Stimulated activated CD4-positive, alpha-beta T cell treated with anti-CD3 and anti-CD28 coated beads, Interleukin-15, amount 100 ng/mL, for 48 hours (primary cell): ENCODE measurements around the gene GLCCI1.

ENCODE experiments used
- DNase-seq, 2 donors: peaks; one replicate each; pipeline ENCODE4 v3.0.0-alpha.2; 2020; ENCODE audit warnings: low read depth in 2 of 2

GLCCI1 gene

GRCh38 chr7:7968544-7969305 is at the start of gene GLCCI1:
Gene GLCCI1 (plus strand): TSS chr7:7968796. CDS start chr7:7969351, 555 bp downstream.
- DNase-seq: peak; percentile 92 to 93

DNA sequence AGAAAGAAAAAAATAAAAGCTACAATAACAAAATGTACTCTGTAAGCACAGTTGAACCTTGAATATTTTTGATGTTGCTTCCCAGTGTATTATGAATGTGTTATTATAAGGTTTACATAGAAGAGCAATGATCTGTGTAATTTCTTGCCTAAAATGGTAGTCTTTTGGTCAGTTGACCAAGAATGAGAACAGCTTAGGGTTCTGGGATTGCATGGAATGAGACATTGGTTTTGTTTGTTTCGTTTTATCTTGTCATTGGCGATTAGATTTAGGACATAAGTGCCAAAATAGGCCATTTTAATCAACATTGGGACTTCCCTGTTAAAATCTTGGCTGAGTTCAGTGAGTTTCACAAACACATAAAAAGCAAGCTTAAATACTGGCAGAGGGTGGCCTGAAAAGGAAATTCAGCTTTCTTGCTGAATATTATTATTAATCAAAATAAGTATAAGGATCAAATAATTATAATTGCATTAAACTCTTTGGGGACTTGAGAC is 49.1 kb upstream of the GLCCI1 start:
- DNase-seq: no peak

DNA sequence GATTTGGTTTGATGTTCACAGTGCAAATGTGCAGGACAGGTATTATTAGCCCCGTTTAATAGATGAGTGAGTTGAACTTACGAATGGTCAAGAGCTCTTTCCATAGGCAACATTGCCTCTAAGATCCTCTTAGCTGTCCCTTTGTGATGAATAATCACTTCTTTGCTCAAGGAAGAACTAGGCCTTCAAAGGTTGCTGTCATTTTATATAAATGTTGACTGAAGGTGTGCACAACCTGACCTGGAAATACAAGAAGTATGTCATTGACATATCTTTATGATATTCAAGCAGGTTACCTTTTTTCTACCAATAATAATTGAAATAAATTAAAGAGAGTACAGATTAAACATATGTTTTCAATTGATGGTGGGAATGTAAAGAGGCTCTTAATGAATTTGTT is 48.5 kb upstream of the GLCCI1 start:
- DNase-seq: no peak

DNA sequence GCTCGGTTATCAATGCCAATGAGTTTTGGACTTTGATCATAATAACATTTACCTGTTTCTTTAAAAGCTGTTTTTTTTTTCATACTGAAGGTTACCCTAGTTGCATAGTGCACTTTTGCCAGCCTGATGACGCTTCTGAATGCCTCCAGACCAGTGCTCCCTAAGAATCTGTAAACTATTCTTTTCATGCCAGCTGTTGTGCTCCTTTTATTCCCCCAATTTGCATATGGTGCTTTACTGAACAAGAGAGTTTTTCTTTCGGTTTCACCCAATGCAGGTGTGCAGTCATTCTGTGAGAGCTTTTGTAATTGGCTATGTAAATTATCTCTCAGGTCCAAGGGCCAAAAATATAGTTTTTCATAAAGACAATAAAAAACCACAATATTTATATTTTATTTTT is 48.1 kb upstream of the GLCCI1 start:
- no peak for DNase-seq

- DNase-seq: no peak
Observed at GRCh38 chr7:7921830-7922229, 46.8 kb upstream of the GLCCI1 start.

- no peak for DNase-seq
Observed at GRCh38 chr7:7922684-7923385, 45.8 kb upstream of the GLCCI1 start.

DNA sequence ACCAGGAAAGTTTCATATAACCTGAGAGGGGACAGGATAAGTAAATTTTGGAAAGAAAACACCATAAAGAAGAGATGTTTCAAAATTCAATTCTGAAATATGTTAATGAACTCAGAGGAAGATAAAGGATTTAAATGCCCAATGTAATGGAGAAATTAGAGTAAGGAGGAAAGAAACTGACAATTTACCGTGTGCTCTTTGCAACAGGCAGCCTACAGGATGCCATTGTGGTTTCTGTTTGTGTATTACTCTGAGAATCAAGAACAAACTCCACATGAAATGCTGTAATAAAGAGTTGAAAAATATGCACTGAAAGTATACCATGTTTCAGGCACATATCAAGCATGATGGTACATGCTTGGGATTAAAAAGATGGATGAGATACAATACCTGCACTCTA is 44.8 kb upstream of the GLCCI1 start:
- DNase-seq: no peak

GRCh38 chr7:7924303-7924702 is 44.3 kb upstream of the GLCCI1 start:
- no peak for DNase-seq

GRCh38 chr7:7931626-7932025 is 37.0 kb upstream of the GLCCI1 start:
- DNase-seq: no peak

DNA sequence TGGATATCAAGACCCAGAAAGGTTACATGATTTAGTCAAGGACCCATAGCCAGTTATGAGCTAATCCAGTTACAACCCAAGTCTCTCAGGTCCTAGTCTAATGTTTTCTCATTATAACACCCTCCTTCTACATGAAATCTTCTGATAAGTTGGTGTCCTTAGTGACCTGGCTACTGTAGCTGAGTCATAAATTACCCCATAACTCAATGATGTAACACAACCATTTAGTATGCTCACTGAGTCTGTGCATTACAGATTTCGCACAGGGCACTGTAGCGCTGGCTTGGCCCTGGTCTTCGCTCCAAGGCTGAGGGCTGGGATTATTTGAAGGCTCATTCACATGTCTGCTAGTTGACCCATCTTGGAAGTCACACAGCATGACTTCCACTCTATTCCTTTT is 36.0 kb upstream of the GLCCI1 start:
- DNase-seq: no peak

- DNase-seq: no peak
Observed at GRCh38 chr7:7933915-7934526, 34.6 kb upstream of the GLCCI1 start.

GRCh38 chr7:7934945-7935344 is 33.7 kb upstream of the GLCCI1 start:
- DNase-seq: no peak

DNA sequence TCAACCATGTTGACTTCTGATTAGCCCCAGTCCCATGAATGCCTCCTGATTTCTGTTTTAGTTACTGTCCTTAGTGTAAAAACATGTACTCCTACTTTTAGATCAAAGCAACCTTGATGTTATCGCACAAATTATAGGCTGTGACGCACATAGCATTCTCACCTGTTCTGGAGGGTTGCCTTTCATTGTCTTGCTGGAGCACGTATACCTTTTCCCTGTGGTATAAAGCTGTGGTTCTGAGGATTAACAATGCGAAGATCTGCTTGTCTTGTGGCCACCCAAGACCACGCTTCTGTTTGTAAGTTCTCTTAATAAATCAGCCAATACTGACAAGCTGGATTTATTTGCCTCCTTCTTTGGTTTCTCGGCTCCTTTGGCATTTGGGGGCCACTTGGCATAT is 30.1 kb upstream of the GLCCI1 start:
- no peak for DNase-seq

GRCh38 chr7:7943951-7944350 is 24.6 kb upstream of the GLCCI1 start:
- no peak for DNase-seq

- peak; percentile 47 to 50 for DNase-seq
Observed at GRCh38 chr7:7944619-7945282, 23.8 kb upstream of the GLCCI1 start.

GRCh38 chr7:7946486-7946885 is 22.1 kb upstream of the GLCCI1 start:
- DNase-seq: no peak

GRCh38 chr7:7948232-7948631 is 20.4 kb upstream of the GLCCI1 start:
- DNase-seq: no peak

DNA sequence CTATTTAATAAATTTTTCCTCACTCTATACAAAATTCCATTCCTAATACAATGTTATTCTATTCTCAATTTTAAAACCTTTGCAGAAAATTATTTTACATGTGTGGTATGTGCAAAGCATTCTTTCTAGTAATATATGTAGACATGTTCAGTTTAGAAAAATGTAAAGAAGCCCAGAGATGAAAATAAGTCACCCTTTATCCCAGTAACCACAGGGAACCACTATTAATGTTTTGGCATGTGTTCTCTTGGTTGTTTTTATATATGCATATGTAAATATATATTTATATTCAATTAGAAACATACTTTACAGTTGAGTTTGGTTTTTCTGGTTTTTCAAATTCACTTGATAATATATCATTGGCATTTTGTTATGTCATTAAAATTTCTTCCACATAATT is 14.8 kb upstream of the GLCCI1 start:
- no peak for DNase-seq

DNA sequence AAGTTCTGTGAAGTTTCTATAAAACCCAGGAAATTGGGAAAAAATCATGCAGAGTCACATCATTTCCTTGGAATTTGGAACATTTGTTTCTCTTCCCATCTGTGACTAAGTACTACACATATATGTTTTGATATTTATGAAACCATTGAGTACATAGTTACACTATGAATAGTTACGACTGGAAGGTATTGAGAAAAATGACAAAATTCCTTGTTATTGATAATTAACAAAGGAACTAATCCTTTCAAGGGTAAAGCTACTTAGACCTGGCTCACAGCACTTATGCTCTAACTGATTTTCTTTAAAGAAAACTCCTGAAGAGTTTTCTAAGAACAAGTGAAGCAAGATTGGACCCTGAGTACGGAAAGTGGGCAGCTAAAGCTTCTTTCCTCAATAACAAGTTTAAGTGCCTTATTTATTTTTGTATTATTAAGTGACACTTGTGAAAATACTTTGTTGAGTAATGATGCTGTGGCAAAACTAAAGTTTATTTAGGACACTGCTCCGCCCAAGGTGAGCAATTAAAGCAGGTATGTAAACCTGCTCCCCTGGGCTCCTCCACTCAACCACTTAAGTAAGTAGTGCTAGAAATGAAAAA is 12.0 kb upstream of the GLCCI1 start:
- DNase-seq: no peak

DNA sequence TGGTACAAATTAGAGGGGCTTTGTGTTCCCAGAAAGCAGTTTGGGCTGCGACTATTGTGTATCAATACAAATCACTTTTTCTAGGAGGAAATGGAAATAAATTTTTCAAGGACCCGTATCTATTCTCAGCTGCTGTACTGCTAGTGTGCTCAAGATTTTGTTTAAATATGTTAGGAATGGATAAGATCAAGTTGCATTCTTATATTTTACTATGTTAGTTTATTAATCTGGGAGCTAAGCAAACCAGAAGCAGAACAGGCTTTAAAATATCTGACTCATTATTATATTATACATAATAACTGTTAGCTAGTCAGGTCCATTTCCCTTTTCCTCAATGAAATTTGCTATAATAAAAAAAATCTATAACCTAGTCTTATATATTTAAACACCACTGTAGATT is 11.1 kb upstream of the GLCCI1 start:
- DNase-seq: no peak

GRCh38 chr7:7959979-7960670 is 8.5 kb upstream of the GLCCI1 start:
- DNase-seq: no peak
